Endothelial cell (in vitro differentiated cells): ENCODE data around the gene STX1B. TPM values are rescaled to one million over a fixed set of nuclear protein-coding genes. Genes with fewer than 3 reads are reported as not detected.
A peak's percentile ranks its signal among the peaks of the same experiment; 100 is the strongest.
"Not testable (repeated sequence)": the region's sequence is repeated elsewhere in the genome, so short reads cannot be mapped to it uniquely, and the experiment has no call there.

Source experiments
- DNase-seq: peaks from one replicate; pipeline ENCODE4 v3.0.0; 2021; ENCODE audit warnings: low spot score
- H3K27ac Mint-ChIP-seq: one replicate; pipeline ENCODE4 v1.8.0; 2021; ENCODE audit warnings: mixed read lengths, inconsistent platforms; ENCODE audit not compliant: unreplicated experiment
- H3K27me3 Mint-ChIP-seq: one replicate; pipeline ENCODE4 v1.8.0; 2021; ENCODE audit warnings: mild to moderate bottlenecking, moderate library complexity, mixed read lengths, inconsistent platforms; ENCODE audit not compliant: unreplicated experiment
- H3K36me3 Mint-ChIP-seq: one replicate; pipeline ENCODE4 v1.8.0; 2021; ENCODE audit warnings: mild to moderate bottlenecking, low read depth, mixed read lengths, inconsistent platforms; ENCODE audit not compliant: unreplicated experiment
- H3K4me1 Mint-ChIP-seq: one replicate; pipeline ENCODE4 v1.8.0; 2021; ENCODE audit warnings: mild to moderate bottlenecking, mixed read lengths, inconsistent platforms; ENCODE audit not compliant: unreplicated experiment
- H3K4me3 Mint-ChIP-seq: one replicate; pipeline ENCODE4 v1.8.0; 2021; ENCODE audit warnings: mild to moderate bottlenecking, mixed read lengths, inconsistent platforms; ENCODE audit not compliant: unreplicated experiment
- H3K9me3 Mint-ChIP-seq: one replicate; pipeline ENCODE4 v1.8.0; 2021; ENCODE audit warnings: mixed read lengths, inconsistent platforms; ENCODE audit not compliant: unreplicated experiment
- total RNA-seq: library from RNA; stranded (reverse); fragmentation: NEBNext Ultra II Directional; extraction: Animal tissue kit (Norgen Biotek cat#: 25700); gene quantifications from one replicate; pipeline ENCODE4 v1.2.1, GENCODE V29; 2021; ENCODE audit not compliant: unreplicated experiment
- TF ChIP-seq, protein P1 (sequence below): fragments of 200-600 bp; sonication (generic); IDR thresholded peaks from one replicate; pipeline ENCODE4 v1.5.0; 2021; ENCODE audit warnings: antibody characterized with exemption; ENCODE audit not compliant: unreplicated experiment

Gene STX1B
- total RNA-seq, 1 donor from 2014 or later = 5.5 TPM

DNA sequence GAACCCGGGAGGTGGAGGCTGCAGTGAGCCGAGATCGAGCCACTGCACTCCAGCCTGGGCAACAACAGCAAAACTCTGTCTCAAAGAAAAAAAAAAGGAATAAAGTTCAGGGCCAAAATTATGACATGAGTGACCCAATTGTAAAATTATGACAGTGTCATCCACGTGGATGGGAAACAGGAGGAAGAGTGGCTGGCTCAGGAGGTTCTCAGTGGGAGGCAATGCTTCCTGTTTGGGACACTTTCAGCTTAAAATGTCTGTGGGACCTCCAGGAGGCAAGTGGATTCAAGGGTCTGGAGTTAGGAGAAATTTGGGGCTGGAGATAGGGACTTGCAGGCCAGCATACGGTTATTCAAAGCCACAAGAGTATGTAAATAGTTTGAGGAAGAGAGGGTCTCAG lies 14.9 kb upstream of the STX1B start:
- Mint-ChIP-seq H3K9me3 (no peaks in the 10 kb centered on the region), H3K4me3 (no peak overlapping the region), H3K27me3 (no peaks in the 10 kb centered on the region), H3K36me3 (no peaks in the 10 kb centered on the region), H3K4me1 (peaks cover 7% of the 10 kb centered on the region), H3K27ac (peak overlapping the region; percentile 27)
- DNase-seq = no peak
- TF ChIP-seq, protein P1, sequence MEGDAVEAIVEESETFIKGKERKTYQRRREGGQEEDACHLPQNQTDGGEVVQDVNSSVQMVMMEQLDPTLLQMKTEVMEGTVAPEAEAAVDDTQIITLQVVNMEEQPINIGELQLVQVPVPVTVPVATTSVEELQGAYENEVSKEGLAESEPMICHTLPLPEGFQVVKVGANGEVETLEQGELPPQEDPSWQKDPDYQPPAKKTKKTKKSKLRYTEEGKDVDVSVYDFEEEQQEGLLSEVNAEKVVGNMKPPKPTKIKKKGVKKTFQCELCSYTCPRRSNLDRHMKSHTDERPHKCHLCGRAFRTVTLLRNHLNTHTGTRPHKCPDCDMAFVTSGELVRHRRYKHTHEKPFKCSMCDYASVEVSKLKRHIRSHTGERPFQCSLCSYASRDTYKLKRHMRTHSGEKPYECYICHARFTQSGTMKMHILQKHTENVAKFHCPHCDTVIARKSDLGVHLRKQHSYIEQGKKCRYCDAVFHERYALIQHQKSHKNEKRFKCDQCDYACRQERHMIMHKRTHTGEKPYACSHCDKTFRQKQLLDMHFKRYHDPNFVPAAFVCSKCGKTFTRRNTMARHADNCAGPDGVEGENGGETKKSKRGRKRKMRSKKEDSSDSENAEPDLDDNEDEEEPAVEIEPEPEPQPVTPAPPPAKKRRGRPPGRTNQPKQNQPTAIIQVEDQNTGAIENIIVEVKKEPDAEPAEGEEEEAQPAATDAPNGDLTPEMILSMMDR = no peak

DNA sequence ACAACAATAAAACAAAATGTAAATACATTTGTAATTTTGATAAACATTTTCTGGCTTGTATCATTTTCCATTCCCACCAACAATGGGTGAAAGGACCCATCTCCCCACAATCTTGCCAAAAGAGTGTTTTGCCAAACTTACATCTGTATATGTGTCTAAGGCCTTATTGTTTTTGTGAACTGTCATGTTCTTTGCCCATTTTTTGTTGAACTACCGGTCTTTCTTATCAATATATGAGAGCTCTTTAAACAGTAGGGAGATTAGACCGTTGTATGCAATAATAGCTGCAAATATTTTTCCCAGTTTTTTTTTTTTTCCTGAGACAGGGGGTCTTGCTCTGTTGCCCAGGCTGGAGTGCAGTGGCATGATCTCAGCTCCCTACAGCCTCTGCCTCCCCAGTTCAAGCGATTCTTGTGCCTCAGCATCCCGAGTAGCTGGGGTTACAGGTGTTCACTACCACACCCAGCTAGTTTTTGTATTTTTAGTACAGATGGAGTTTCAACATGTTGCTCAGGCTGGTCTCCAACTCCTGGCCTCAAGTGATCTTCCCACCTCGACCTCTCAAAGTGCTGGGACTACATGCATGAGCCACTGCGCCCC lies 13.3 kb upstream of the STX1B start:
- Mint-ChIP-seq H3K27me3 (peaks cover 1% of the 10 kb centered on the region), H3K4me1 (peaks cover 7% of the 10 kb centered on the region), H3K9me3 (no peaks in the 10 kb centered on the region), H3K27ac (no peak overlapping the region), H3K4me3 (no peak overlapping the region), H3K36me3 (no peaks in the 10 kb centered on the region)
- DNase-seq = no peak
- TF ChIP-seq, protein P1 = no peak

DNA sequence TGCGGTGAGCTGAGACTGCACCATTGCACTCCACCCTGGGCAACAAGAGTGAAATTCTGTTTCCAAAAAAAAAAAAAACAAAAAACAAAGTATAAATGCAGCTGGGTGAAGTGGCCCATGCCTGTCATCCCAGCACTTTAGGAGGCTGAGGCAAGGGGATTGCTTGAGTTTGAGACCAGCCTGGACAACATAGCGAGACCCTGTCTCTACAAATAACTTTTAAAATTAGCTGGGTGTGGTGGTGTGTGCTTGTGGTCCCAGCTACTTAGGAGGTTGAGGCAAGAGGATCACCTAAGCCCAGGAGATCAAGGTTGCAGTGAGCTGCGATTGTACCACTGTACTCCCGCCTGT lies 12.8 kb upstream of the STX1B start:
- Mint-ChIP-seq H3K27me3 (peaks cover 1% of the 10 kb centered on the region), H3K4me3 (no peak overlapping the region), H3K4me1 (peaks cover 7% of the 10 kb centered on the region), H3K27ac (no peak overlapping the region), H3K9me3 (no peaks in the 10 kb centered on the region), H3K36me3 (no peaks in the 10 kb centered on the region)
- TF ChIP-seq, protein P1 = no peak
- DNase-seq = no peak

DNA sequence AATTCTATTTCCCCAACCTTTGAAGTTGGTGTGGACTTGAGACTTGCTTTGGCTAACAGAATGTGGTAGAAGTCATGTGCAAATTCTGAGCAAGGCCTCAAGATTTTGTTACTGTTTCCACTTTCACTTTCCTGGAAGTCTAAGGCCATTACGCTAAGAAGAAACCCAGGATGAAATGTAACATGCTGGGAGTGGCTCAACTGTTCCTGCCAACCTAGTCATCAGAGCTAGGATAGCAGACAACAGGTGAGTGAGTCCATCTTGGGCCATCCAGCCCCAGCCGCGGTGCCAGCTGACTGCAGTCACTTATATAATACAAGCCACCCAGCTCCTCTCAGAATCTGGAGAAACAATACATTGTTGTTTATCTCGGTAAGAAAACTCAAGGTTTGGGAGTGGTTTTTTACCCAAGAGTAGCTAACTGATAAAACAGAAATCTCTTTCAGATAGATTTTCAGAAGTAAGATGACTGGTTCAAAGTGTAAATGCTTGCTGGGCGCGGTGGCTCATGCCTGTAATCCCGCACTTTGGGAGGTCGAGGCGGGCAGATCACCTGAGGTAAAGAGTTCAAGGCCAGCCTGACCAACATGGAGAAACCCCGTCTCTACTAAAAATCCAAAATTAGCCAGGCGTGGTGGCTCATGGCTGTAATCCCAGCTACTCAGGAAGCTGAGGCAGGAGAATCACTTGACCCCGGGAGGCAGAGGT lies 12.3 kb upstream of the STX1B start:
- Mint-ChIP-seq H3K36me3 (no peaks in the 10 kb centered on the region), H3K4me3 (no peak overlapping the region), H3K9me3 (no peaks in the 10 kb centered on the region), H3K4me1 (peaks cover 7% of the 10 kb centered on the region), H3K27me3 (peaks cover 1% of the 10 kb centered on the region), H3K27ac (no peak overlapping the region)
- DNase-seq = no peak
- TF ChIP-seq, protein P1 = no peak

DNA sequence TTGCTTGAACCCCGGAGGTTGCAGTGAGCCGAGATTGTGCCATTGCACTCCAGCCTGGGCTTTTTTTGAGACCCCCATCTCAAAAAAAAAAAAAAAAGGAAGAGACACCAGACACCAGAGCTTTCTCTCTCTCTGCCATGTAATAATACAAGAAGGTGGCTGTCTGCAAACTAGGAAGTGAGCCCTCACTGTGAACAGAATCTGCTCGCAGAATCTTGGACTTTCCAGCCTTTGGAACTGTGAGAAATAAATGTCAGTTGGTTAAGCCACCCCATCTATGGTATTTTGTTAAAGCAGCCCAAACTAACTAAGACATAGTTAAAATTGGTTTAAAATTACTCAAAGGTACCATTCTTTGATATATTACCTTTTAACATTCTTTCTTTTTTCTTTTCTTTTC lies 10.1 kb upstream of the STX1B start:
- TF ChIP-seq, protein P1 = no peak
- H3K9me3 Mint-ChIP-seq = no peaks in the 10 kb centered on the region
- H3K27me3 Mint-ChIP-seq = peaks cover 1% of the 10 kb centered on the region
- no peaks in the 10 kb centered on the region for H3K36me3 Mint-ChIP-seq
- H3K27ac Mint-ChIP-seq = no peak overlapping the region
- no peak overlapping the region for H3K4me3 Mint-ChIP-seq
- DNase-seq = no peak
- H3K4me1 Mint-ChIP-seq = peaks cover 4% of the 10 kb centered on the region

DNA sequence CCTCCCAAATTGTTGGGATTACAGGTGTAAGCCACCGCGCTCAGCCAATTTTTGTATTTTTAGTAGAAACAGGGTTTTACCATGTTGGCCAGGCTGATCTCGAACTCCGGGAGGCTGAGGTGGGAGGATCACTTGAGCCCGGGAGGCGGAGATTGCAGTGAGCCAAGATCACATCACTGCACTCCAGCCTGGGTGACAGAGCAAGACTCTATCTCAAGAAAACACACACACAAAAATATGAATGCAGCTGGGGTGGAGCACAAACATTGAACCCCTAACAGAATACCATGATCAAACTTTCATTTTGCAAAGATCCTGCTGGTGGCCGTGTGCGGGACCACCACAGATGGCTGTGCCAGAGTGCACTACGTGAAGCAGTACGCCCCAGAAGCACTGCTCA lies 7.3 kb upstream of the STX1B start:
- not testable (repeated sequence) for H3K4me1 Mint-ChIP-seq, H3K9me3 Mint-ChIP-seq, DNase-seq, H3K27ac Mint-ChIP-seq, H3K36me3 Mint-ChIP-seq, H3K27me3 Mint-ChIP-seq, H3K4me3 Mint-ChIP-seq
